Measurements from ENCODE around the gene NDUFC1. TPM values are rescaled to one million over a fixed set of nuclear protein-coding genes. Genes with fewer than 3 reads are reported as not detected.

NDUFC1 gene
- total RNA-seq, 1 experiment from 2014 or later = 56.5 TPM

GRCh38 chr4:139317635-139318034 is 15.4 kb upstream of the NDUFC1 start:
- H3K36me3 ChIP-seq (ENCODE audit: control insufficient read depth, insufficient read depth, low read length) = peaks cover 2% of the 10 kb centered on the region
- no peak for TF ChIP-seq SIN3A (IDR thresholded peaks at IDR 0.05; ENCODE audit: borderline replicate concordance, insufficient read depth, low read depth, low read length)
- no peak for TF ChIP-seq REST (IDR thresholded peaks at IDR 0.05; ENCODE audit: insufficient read depth in 1 of 2, low read depth in 2 of 2, low read length in 1 of 2)
- no peak for TF ChIP-seq CTCF (IDR thresholded peaks at IDR 0.05)
- TF ChIP-seq POLR2AphosphoS5 (IDR thresholded peaks at IDR 0.05; ENCODE audit: low read depth, low read length) = no peak
- TF ChIP-seq TCF7L2 (IDR thresholded peaks at IDR 0.05; ENCODE audit: low read depth, low read length) = no peak
- no peaks in the 10 kb centered on the region for H3K9me3 ChIP-seq (ENCODE audit: control insufficient read depth, insufficient read depth, low read depth, low read length)
- H3K27ac ChIP-seq (ENCODE audit: low read length) = no peak overlapping the region
- no TSS peak for BruUV-seq (replicated peaks)
- no peaks in the 10 kb centered on the region; the same call in 1 of the 2 replicates for H3K4me1 ChIP-seq (ENCODE audit: control insufficient read depth, insufficient read depth, low read length)
- H3K4me3 ChIP-seq (ENCODE audit: low read depth in 2 of 2, low read length in 2 of 2) = no peak overlapping the region
- ChIA-PET POLR2A (no interaction called here), CTCF (no interaction called here)
- DNase-seq (ENCODE audit: low read depth, low spot score) = no peak
- intact Hi-C loops (cut with micrococcal nuclease; ENCODE audit: unreplicated experiment) (no loop called here), in situ Hi-C loops (cut with HindIII; ENCODE audit: low pct_unique_long_range_greater_than_20kb, low sequenced_read_pairs) (no loop called here)
- H3K27me3 ChIP-seq (ENCODE audit: control insufficient read depth, insufficient read depth, low read length) = no peaks in the 10 kb centered on the region
- no peak for ATAC-seq

- in situ Hi-C loops (cut with HindIII; ENCODE audit: low pct_unique_long_range_greater_than_20kb, low sequenced_read_pairs) = no loop called here
- Histone ChIP-seq H3K27ac (ENCODE audit: low read length) (no peak overlapping the region), H3K27me3 (ENCODE audit: control insufficient read depth, insufficient read depth, low read length) (no peaks in the 10 kb centered on the region), H3K4me1 (ENCODE audit: control insufficient read depth, insufficient read depth, low read length) (peaks cover 3% of the 10 kb centered on the region; the same call in 1 of the 2 replicates), H3K4me3 (ENCODE audit: low read depth in 2 of 2, low read length in 2 of 2) (no peak overlapping the region), H3K36me3 (ENCODE audit: control insufficient read depth, insufficient read depth, low read length) (peaks cover 2% of the 10 kb centered on the region), H3K9me3 (ENCODE audit: control insufficient read depth, insufficient read depth, low read depth, low read length) (no peaks in the 10 kb centered on the region)
- TF ChIP-seq REST (IDR thresholded peaks at IDR 0.05; ENCODE audit: insufficient read depth in 1 of 2, low read depth in 2 of 2, low read length in 1 of 2) = no peak
- no peak for TF ChIP-seq POLR2AphosphoS5 (IDR thresholded peaks at IDR 0.05; ENCODE audit: low read depth, low read length)
- TF ChIP-seq TCF7L2 (IDR thresholded peaks at IDR 0.05; ENCODE audit: low read depth, low read length) = no peak
- no peak for TF ChIP-seq SIN3A (IDR thresholded peaks at IDR 0.05; ENCODE audit: borderline replicate concordance, insufficient read depth, low read depth, low read length)
- DNase-seq (ENCODE audit: low read depth, low spot score) (no peak), ATAC-seq (no peak)
- ChIA-PET CTCF (no interaction called here), POLR2A (no interaction called here)
- intact Hi-C loops (cut with micrococcal nuclease; ENCODE audit: unreplicated experiment) = no loop called here
- BruUV-seq (replicated peaks) = no TSS peak
Observed at GRCh38 chr4:139316733-139317132, 14.5 kb upstream of the NDUFC1 start.

All from Panc1 (cell line).